Progenitor cell of endocrine pancreas (in vitro differentiated cells): ENCODE data around the gene KHDRBS1. TPM values are rescaled to one million over a fixed set of nuclear protein-coding genes. Genes with fewer than 3 reads are reported as not detected.
"Not testable (repeated sequence)": the region's sequence is repeated elsewhere in the genome, so short reads cannot be mapped to it uniquely, and the experiment has no call there.

ENCODE experiments used
- DNase-seq: peaks from one replicate; pipeline ENCODE4 v3.0.0; 2021; ENCODE audit warnings: low spot score; ENCODE audit not compliant: unreplicated experiment
- H3K27ac Mint-ChIP-seq: 2 replicates; pipeline ENCODE4 v1.8.0; 2021; ENCODE audit warnings: mild to moderate bottlenecking, moderate library complexity, mixed read lengths
- H3K27me3 Mint-ChIP-seq: 2 replicates; pipeline ENCODE4 v1.8.0; 2021; ENCODE audit warnings: mixed read lengths
- H3K36me3 Mint-ChIP-seq: 2 replicates; pipeline ENCODE4 v1.8.0; 2022; ENCODE audit warnings: mixed read lengths; ENCODE audit not compliant: insufficient read depth
- H3K4me1 Mint-ChIP-seq: 2 replicates; pipeline ENCODE4 v1.8.0; 2021; ENCODE audit warnings: low read depth, mixed read lengths
- H3K4me3 Mint-ChIP-seq: 2 replicates; pipeline ENCODE4 v1.8.0; 2021; ENCODE audit warnings: low read depth, mild to moderate bottlenecking, moderate library complexity, mixed read lengths
- H3K9me3 Mint-ChIP-seq: 2 replicates; pipeline ENCODE4 v1.8.0; 2021; ENCODE audit warnings: low read depth, mixed read lengths
- CTCF ChIP-seq: fragments of 200-600 bp; sonication (generic); IDR thresholded peaks from one replicate; pipeline ENCODE4 v1.5.0; 2021; ENCODE audit warnings: antibody characterized with exemption, mild to moderate bottlenecking; ENCODE audit not compliant: unreplicated experiment
- total RNA-seq: library from RNA; stranded (reverse); gene quantifications from 2 replicates; pipeline ENCODE4 v1.2.1, GENCODE V29; 2021

KHDRBS1 gene
- total RNA-seq, 1 donor from 2014 or later = 235 TPM

GRCh38 chr1:32072622-32073298, 59.1 kb downstream of the KHDRBS1 start, which contains the start of gene TMEM39B:
Gene TMEM39B, plus strand, starts transcription at chr1:32072939. Its CDS starts 109 bp downstream, at chr1:32073048.
- Mint-ChIP-seq H3K27ac (peak within 1 kb of the TSS; percentile 93), H3K36me3 (peaks cover 8% of the 10 kb centered on the region), H3K27me3 (no peaks in the 10 kb centered on the region), H3K4me3 (peak within 1 kb of the TSS; percentile 77), H3K9me3 (no peaks in the 10 kb centered on the region), H3K4me1 (peaks cover 16% of the 10 kb centered on the region)
- no peak for TF ChIP-seq CTCF
- DNase-seq = peak; percentile 83

- Mint-ChIP-seq H3K4me3 (peak overlapping the region; percentile 77), H3K27me3 (no peaks in the 10 kb centered on the region), H3K27ac (peak overlapping the region; percentile 93), H3K36me3 (peaks cover 9% of the 10 kb centered on the region), H3K4me1 (peaks cover 16% of the 10 kb centered on the region), H3K9me3 (no peaks in the 10 kb centered on the region)
- peak; percentile 89 for DNase-seq
- TF ChIP-seq CTCF = peak; percentile 46
Observed at GRCh38 chr1:32073299-32074229, 59.9 kb downstream of the KHDRBS1 start.

- peak overlapping the region; percentile 52 for H3K4me3 Mint-ChIP-seq
- peaks cover 11% of the 10 kb centered on the region for H3K36me3 Mint-ChIP-seq
- no peak for DNase-seq
Observed at GRCh38 chr1:32074841-32075240, 61.2 kb downstream of the KHDRBS1 start.

GRCh38 chr1:32077451-32077850, 63.8 kb downstream of the KHDRBS1 start:
- H3K9me3 Mint-ChIP-seq = no peaks in the 10 kb centered on the region
- no peak for TF ChIP-seq CTCF
- H3K36me3 Mint-ChIP-seq = peaks cover 16% of the 10 kb centered on the region
- no peaks in the 10 kb centered on the region for H3K27me3 Mint-ChIP-seq
- peak overlapping the region; percentile 71 for H3K27ac Mint-ChIP-seq
- no peak for DNase-seq
- no peak overlapping the region for H3K4me3 Mint-ChIP-seq
- peaks cover 8% of the 10 kb centered on the region for H3K4me1 Mint-ChIP-seq

More at GRCh38 chr1:32074841-32075240, 61.2 kb downstream of the KHDRBS1 start:
- Mint-ChIP-seq H3K27ac (no peak overlapping the region), H3K27me3 (no peaks in the 10 kb centered on the region), H3K4me1 (peaks cover 15% of the 10 kb centered on the region), H3K9me3 (no peaks in the 10 kb centered on the region)
- TF ChIP-seq CTCF = no peak

- Mint-ChIP-seq H3K4me1 (no peaks in the 10 kb centered on the region), H3K9me3 (no peaks in the 10 kb centered on the region), H3K36me3 (peaks cover 29% of the 10 kb centered on the region), H3K4me3 (no peak overlapping the region), H3K27ac (peak overlapping the region; percentile 49), H3K27me3 (no peaks in the 10 kb centered on the region)
- TF ChIP-seq CTCF = no peak
- DNase-seq = no peak
Observed at GRCh38 chr1:32082022-32082421, 68.4 kb downstream of the KHDRBS1 start.

- not testable (repeated sequence) for DNase-seq, H3K4me1 Mint-ChIP-seq, H3K4me3 Mint-ChIP-seq, H3K27ac Mint-ChIP-seq, H3K27me3 Mint-ChIP-seq, H3K9me3 Mint-ChIP-seq
- H3K36me3 Mint-ChIP-seq = peaks cover 22% of the 10 kb centered on the region
Observed at GRCh38 chr1:32086381-32086780, 72.7 kb downstream of the KHDRBS1 start.
